SK-N-DZ (cell line): ENCODE results near the gene POLA1.

ENCODE experiments used
- DNase-seq: peaks from one replicate; pipeline ENCODE4 v3.0.0-alpha.2; 2015; ENCODE audit warnings: low spot score

POLA1 gene

DNA sequence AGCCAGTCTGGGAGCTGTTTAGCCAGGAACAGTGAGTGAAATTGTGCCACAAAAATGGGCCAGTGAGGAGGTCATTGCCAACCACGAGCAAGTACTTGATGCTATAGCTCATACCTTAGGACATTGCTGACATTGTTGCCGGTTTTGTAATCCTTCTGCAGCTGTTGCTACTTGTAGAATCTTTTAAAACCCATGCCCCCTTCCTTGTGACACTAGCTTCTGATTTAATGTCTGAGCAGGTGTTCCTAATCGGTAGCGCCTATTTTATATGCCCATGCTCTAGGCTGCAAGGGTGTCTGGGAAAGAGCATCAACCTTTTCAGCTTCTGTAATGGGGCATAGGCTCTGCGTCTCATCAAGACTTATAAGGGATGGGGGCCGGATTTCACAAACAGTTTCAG lies 2.6 kb downstream of the POLA1 start:
- no peak for DNase-seq

DNA sequence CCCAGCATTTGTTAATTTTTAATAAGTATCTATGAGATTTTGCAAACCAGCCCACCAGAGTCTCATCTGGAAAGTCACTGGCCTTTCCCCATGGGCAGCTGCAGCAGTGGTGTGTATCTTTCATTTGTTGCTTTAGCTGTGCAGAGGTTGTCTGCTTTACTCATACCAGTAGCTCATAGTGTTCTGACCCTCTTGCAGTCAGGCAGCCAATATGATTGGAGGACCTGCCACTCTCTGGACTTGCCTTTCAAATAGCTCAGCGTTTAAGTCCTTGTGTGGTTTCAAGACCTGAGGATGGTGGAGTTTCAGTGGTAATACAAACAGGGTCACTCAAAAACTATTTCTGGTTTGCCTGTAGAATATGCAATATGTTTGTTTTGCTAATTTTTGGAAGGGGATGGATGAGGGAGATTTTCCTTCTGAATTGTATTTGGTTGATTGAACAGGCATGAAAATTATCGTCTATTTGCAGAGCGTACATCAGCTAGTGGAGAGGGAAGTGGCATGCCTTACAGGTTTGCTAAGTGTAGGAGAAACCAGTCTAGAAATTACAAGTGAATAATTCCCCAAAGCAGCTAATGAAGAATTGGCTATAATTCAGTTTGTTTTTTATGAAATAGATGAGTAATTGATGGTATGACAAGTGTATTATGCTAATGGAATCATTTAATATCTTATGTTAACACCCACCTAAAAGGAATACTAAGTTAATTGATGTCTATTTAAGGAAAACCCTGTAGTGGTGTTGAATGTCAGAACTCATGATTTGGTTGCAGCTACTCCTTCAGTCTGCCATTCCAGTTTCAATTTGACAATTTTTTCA lies 8.9 kb downstream of the POLA1 start:
- no peak for DNase-seq

DNA sequence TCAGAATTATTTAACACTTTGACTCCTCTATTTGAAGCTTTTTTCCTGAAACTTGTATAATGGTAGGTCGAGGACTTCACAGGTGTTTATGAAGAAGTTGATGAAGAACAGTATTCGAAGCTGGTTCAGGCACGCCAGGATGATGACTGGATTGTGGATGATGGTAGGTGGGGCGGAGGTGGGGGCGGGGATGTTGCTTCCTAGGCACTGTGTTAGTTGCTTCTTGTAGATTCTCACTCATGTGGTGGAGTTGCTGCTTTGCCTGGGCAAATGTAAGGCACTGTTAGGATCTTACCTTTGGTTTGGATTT lies 9.4 kb downstream of the POLA1 start:
- no peak for DNase-seq

- no peak for DNase-seq
Observed at GRCh38 chrX:24718771-24719170, 25.1 kb downstream of the POLA1 start.

DNA sequence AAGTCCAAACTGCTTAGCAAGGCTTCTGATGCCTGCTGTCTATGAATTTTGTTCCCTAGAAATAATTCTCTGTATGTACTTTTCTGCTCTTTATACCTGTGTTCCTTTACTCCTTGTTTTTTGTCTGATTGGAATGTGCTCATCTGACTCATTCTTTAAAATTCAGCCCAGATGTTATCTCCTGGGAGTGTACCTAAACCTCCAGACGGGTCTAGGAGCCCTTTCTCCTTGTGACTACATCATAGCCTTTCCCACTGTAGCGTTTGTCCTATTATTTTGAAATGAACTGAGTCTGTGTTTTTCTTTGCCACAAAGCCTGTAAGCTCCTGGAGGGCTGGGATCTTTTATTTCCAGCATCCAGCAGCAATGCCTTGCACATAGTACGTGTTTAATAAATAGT lies 26.3 kb downstream of the POLA1 start:
- no peak for DNase-seq

DNA sequence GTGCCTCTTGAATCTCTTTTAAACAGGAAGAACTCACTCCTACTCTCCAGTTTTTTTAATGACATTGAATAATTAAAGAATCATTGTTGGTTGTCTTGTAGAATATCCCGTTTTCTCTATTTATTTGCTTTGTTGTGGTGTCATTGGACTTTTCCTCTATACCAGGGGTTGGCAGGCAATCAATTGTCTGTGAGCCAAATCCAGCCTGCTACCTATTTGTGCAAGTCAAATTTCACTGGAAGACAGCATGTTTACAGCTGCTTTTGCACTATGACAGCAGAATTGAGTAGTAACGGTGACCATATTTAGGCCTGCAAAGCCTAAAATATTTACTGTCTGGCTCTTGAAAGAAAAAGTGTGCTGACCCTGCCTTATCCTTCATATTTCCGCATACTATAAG lies 34.8 kb downstream of the POLA1 start:
- DNase-seq = no peak

GRCh38 chrX:24732766-24733500 lies 39.2 kb downstream of the POLA1 start:
- no peak for DNase-seq

DNA sequence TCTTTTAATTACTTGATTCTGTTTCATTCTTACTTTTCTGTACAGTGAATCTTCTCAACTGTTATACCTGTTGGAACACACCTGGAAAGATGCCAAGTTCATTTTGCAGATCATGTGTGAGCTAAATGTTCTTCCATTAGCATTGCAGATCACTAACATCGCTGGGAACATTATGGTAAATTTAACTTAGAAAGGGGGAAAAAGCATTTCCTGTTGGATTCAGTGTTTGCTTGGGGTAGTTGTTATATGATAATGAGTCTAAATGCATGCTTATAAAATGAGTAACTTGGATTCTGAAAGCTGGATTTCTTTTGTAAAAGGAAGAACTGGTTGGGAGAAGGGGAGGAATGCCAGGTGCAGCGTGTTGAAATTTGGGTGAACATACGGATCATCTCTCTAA lies 47.6 kb downstream of the POLA1 start:
- DNase-seq = no peak

- DNase-seq = no peak
Observed at GRCh38 chrX:24748196-24748595, 54.5 kb downstream of the POLA1 start.

DNA sequence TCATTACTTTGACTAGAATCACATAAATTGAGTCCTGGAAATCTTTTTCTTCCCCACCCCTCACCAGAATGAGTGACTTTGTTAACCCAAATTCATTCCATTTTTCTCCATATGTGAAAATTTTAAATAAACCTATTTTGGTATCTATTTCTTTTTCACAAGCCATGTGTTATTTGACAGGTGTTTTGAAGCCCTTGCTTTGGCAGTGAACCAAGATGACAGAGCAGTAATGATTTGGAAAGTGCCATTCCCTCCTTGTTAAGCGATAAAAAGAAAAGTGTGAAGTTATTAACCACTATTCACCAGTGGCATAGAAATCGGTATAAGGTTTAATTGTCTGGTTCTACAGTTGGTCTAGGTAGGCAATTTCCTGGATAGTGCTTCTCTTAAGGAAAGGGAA lies 66.1 kb downstream of the POLA1 start:
- no peak for DNase-seq

DNA sequence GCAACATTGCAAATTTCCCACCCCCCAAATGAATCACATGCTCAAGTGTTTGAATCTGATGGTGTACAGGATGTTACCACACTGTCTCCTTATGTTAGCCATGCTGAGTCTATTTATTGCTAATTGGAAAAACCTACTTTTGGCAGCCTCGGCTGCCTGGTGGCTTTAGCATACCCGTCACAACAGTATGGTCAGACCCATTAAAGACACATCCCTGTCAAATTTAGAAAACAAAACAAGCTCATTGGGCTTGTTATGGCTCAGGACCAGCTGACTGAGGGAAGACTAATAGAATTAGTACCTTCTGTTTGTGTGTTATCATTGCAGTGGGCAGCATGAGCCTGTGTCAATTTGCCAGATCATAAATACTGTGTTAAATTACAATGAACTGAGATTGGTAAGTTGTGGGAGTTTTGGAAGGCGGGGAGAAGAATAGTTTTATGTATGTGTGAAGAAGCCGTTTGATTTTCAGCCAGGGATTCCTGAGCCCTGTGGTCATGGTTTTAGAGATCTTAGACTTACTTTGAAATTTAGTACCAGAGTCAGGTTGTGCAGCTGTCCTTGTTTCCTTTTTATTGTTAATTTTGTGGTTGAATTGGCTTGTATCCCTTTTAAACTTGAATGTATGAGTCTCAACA lies 66.8 kb downstream of the POLA1 start:
- DNase-seq = peak; percentile 43

- no peak for DNase-seq
Observed at GRCh38 chrX:24761306-24761705, 67.6 kb downstream of the POLA1 start.

DNA sequence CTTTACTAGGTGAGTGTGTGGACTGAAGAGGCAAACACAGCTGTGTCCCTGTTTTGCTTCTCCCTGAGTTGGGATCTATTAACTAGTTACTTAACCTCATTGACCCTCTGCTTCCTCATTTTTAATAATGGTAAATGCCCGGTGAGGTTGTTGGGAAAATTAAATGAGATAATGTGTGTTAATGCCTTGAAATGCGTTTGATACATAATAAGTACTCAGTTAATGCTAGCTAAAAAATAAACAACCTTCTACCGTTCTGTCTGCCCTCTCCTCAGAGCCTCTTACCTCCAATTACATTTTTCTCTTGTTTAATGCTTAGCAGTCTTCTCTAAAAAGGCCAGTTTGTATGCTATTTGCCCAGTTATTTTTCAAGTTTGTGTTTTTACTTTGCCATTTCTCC lies 70.3 kb downstream of the POLA1 start:
- no peak for DNase-seq

DNA sequence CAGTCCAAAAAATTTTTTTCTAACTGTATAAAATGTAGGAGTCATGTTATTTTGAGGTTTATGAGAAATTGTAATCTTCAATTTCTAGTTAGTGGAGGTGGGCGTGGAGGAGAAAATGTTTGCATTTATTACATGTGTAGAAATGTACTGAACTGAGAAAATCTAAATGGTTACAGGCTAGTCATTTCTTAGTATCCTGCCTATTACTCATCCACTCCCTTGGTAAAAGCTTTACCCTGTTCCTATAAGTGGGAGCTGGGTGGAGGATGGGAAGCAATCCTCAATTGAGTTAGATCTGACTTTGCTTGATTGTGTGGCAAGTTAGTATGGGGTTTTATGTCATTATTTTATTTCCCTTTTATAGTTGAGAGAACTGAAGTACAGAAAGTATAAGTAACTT lies 73.8 kb downstream of the POLA1 start:
- no peak for DNase-seq

GRCh38 chrX:24768556-24768955 lies 74.8 kb downstream of the POLA1 start:
- DNase-seq = no peak

GRCh38 chrX:24774650-24775049 lies 80.9 kb downstream of the POLA1 start:
- DNase-seq = no peak

- no peak for DNase-seq
Observed at GRCh38 chrX:24775891-24776290, 82.2 kb downstream of the POLA1 start.

- no peak for DNase-seq
Observed at GRCh38 chrX:24777660-24778059, 83.9 kb downstream of the POLA1 start.

- DNase-seq = no peak
Observed at GRCh38 chrX:24782011-24782410, 88.3 kb downstream of the POLA1 start.

GRCh38 chrX:24789047-24789446 lies 95.3 kb downstream of the POLA1 start:
- no peak for DNase-seq

- no peak for DNase-seq
Observed at GRCh38 chrX:24790166-24790565, 96.4 kb downstream of the POLA1 start.

DNA sequence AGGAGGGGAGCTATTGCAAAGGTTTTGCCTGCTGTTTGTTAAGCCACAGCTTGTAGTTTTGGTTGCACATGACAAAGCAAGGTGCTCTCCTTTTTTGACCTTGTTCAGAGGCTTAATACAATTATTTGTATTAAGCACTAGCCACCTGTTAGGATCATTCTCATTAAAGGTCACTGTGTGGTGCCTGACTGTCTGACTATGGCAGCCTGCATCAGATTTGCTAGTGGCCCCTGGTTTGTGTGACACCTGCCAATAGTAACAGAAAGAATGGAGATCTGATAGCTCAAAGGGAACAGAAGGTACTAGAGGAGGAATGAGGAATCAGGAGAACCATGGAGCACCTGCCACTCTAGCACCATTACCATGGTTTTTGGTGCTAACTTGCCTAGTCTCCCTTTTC lies 102.5 kb downstream of the POLA1 start:
- DNase-seq = no peak

GRCh38 chrX:24799078-24799477 lies 105.4 kb downstream of the POLA1 start:
- no peak for DNase-seq
